Measurements from ENCODE around the gene TNRC6C.

DNA sequence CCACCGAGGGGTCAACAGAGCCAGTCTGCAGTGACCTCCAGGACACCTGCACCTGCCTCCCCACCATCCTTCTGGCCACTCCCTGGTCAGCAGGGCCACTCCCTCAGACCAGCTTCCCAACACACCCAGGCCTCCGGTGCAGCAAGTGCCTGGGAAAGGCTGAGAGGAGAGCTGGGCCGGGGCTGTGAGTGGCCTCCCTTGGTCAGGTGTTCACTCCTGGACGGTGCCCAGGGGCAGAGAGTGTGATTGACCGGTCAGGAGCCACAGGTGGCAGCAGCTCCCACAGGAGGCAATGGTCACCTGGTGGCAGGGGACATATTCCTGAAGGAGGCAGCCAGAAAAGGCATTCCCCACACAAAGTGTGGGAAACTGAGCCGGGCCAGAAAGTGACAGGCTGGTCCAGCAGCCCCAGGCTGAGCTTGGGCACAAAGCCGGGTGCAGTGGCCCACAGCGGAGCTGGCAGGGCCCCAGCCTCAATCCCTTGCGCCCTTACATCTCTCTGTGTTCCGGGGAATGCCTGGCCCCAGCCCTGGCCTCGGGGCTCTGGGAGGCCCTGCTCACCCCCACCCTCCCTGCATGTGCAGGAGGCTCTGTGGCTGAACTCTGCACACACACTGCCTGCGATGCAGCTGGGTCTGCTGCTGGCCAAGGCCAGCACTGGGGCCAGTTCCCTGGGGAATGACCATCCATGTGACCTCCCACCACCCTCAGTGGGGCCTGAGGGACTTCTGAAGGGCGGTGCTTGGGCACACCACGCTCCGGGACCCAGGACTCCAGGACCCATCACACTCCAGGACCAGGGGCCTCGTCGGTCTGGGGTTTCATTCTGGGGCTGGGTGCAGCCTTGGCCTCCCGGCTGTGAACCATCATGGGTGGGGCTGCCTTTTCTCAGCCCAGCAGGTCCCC lies 186.5 kb downstream of the TNRC6C start:
- TF ChIP-seq CTCF (IDR thresholded peaks at IDR 0.05) (no peak), POLR2AphosphoS5 (IDR thresholded peaks at IDR 0.05) (peak in 1 of 3 donors; percentile 8)

Data from breast epithelium (tissue), 3 donors.